GM18502 (cell line): ENCODE data around the gene KRTAP2-3.
"Not testable (repeated sequence)": the region's sequence is repeated elsewhere in the genome, so short reads cannot be mapped to it uniquely, and the experiment has no call there.

Experiments used
- ATAC-seq: cut with Tn5 transposase; IDR thresholded peaks from one replicate; pipeline ENCODE4 v1.9.1; 2021; ENCODE audit warnings: mild to moderate bottlenecking; ENCODE audit not compliant: unreplicated experiment, poor library complexity

KRTAP2-3 gene

GRCh38 chr17:41069031-41069430 lies 9.1 kb upstream of the KRTAP2-3 start:
- no peak for ATAC-seq

GRCh38 chr17:41067281-41067680 lies 7.4 kb upstream of the KRTAP2-3 start:
- no peak for ATAC-seq

- ATAC-seq = no peak
Measured at GRCh38 chr17:41065829-41066624, 6.1 kb upstream of the KRTAP2-3 start, which contains the start of gene KRTAP2-4. Gene KRTAP2-4, minus strand, starts transcription at chr17:41065879. Its CDS starts 34 bp downstream, at chr17:41065845.

GRCh38 chr17:41065016-41065689 lies 5.2 kb upstream of the KRTAP2-3 start:
- ATAC-seq = not testable (repeated sequence)

GRCh38 chr17:41064301-41064700 lies 4.4 kb upstream of the KRTAP2-3 start:
- no peak for ATAC-seq

GRCh38 chr17:41063449-41063848 lies 3.5 kb upstream of the KRTAP2-3 start:
- no peak for ATAC-seq

GRCh38 chr17:41061964-41062363 lies 2.0 kb upstream of the KRTAP2-3 start:
- no peak for ATAC-seq

GRCh38 chr17:41059276-41060051 lies 450 bp downstream of the KRTAP2-3 start:
- not testable (repeated sequence) for ATAC-seq

GRCh38 chr17:41058741-41059140 lies 1.2 kb downstream of the KRTAP2-3 start:
- no peak for ATAC-seq

- ATAC-seq = no peak
Measured at GRCh38 chr17:41057547-41057946, 2.4 kb downstream of the KRTAP2-3 start.

- ATAC-seq = not testable (repeated sequence)
Measured at GRCh38 chr17:41055130-41055529, 4.8 kb downstream of the KRTAP2-3 start, which contains the start of gene KRTAP2-2. Gene KRTAP2-2, minus strand, starts transcription at chr17:41055230. Its CDS starts 19 bp downstream, at chr17:41055211.

GRCh38 chr17:41054556-41054955 lies 5.4 kb downstream of the KRTAP2-3 start:
- ATAC-seq = not testable (repeated sequence)

GRCh38 chr17:41054025-41054424 lies 5.9 kb downstream of the KRTAP2-3 start:
- no peak for ATAC-seq

GRCh38 chr17:41052566-41052965 lies 7.3 kb downstream of the KRTAP2-3 start:
- no peak for ATAC-seq

- no peak for ATAC-seq
Measured at GRCh38 chr17:41049110-41049509, 10.8 kb downstream of the KRTAP2-3 start.

- no peak for ATAC-seq
Measured at GRCh38 chr17:41048441-41048840, 11.5 kb downstream of the KRTAP2-3 start.

GRCh38 chr17:41046735-41047465 lies 13.0 kb downstream of the KRTAP2-3 start, which contains the start of gene KRTAP2-1:
Gene KRTAP2-1, minus strand, starts transcription at chr17:41047316. Its CDS starts 49 bp downstream, at chr17:41047267.
- not testable (repeated sequence) for ATAC-seq

GRCh38 chr17:41042953-41043352 lies 17.0 kb downstream of the KRTAP2-3 start:
- no peak for ATAC-seq

- not testable (repeated sequence) for ATAC-seq
Measured at GRCh38 chr17:41040783-41041571, 18.9 kb downstream of the KRTAP2-3 start, which contains the start of gene KRTAP1-1. Gene KRTAP1-1, minus strand, starts transcription at chr17:41041450. Its CDS starts 53 bp downstream, at chr17:41041397.
